Dedifferentiated amniotic fluid mesenchymal stem cell (primary cell): Measurements from ENCODE around the gene ODF2L.
A peak's percentile ranks its signal among the peaks of the same experiment; 100 is the strongest.
"Not testable (repeated sequence)": the region's sequence is repeated elsewhere in the genome, so short reads cannot be mapped to it uniquely, and the experiment has no call there.

Source experiments
- DNase-seq: peaks from one replicate; pipeline ENCODE4 v3.0.0-alpha.2; 2016; ENCODE audit errors: extremely low spot score

Gene ODF2L

DNA sequence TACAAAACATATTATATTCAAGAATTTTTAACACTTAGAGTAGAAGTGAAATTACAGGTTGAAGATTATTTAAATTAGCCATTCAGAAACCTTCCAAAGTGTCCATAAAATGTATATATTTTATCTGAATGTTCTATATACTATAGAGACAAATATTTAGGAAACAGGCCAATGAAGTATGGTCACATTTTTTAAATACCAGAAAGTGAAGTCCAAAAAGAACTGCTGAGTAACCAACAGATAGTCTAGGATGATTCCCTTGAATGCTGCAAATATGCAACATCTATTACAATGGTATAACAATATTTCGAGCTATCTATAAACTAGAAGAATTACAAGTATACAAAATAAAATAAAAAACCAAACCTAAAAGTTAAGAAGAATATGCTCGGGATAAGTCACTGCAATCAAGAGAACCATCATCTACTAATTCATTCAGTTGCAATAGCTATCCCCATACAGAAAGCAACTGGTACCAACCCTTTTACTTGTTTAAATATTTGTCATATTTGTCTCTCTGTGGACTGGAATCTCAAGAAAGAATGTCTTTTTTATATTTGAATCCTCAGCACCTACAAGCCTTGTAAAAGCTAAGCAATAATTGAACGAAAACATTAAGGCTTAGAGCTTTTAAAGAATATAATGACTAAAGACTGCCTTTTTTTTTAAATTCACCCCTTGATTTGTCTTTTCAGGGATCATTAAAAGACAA is 8.1 kb downstream of the ODF2L start:
- DNase-seq, result no peak

DNA sequence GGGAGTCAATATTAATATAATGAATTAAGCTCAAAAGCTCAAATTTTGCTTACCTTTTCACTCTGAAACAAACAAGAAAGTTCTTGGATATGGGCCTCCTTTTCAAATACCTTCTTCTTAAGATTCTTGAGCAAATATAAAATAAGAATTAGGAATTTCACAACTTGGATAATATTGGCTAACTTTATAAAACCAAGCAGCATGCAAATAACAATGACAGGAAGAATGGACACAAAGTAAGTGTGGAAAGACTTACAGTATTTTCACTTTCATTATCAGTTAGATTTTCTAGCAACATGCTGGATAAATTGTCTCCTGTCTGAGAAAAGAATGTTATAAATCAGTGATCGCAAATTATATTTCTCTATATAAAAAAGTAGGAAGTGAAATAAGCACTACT is 13.2 kb downstream of the ODF2L start:
- no peak for DNase-seq

DNA sequence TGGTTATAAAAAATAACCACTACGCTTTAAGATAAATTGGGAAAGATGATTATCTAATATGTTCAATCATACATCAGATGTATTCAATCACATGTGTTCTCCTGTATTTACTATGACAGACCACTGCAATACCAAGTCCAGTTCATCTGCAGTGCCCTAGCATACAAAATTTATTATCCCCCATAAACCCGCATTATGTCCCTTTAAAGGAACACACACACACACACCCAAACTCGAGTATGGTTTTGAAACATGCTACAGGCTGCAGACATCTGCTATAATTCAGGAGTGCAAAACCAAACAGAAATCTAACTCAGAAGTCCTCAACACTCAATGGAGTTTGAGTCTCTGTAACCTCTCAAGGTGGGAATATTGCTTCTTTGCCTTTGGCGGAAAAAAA is 14.9 kb downstream of the ODF2L start:
- DNase-seq, result no peak

DNA sequence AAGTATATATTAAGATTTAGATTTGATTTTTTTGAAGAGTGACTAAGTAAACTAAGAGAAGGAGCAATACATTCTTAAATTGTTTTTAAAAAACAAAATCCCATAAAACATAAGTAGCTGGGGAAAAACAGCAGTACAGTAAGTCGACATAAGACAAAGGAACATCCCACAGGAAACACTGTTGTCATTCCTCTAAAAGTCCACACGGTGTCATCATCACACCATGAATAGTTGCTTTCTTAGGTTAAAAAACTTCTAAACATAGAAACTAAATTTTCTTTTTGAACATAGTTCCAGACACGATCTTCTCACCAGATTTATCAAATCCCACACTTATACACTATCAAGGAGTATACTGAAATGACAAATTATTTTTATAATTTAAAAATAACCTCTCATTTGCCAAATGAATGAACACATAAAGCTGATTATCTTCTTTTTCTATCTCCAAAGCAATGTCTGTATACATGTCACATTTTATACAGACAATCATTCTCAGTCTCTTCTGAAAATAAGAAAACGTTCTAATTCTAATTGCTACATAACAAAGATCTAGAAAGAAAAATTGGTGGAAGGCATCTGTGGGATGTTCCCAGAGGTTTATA is 15.8 kb downstream of the ODF2L start:
- DNase-seq, result peak; percentile 63

DNA sequence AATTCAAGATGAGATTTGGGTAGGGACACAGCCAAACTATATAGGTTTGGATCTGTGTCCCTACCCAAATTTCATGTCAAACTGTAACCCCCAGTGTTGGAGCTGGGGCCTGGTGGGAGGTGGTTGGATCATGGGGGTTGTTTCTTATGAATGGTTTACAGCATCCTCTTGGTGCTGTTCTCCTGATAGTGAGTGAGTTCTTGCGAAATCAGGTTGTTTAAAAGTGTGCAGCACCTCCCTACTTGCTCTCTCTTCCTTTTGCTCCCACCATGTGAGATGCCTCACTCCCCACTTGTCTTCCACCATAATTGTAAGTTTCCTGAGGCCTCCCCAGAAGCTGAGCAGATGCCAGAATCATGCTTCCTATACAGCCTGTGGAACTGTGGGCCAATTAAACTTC is 17.3 kb downstream of the ODF2L start:
- DNase-seq, result no peak

DNA sequence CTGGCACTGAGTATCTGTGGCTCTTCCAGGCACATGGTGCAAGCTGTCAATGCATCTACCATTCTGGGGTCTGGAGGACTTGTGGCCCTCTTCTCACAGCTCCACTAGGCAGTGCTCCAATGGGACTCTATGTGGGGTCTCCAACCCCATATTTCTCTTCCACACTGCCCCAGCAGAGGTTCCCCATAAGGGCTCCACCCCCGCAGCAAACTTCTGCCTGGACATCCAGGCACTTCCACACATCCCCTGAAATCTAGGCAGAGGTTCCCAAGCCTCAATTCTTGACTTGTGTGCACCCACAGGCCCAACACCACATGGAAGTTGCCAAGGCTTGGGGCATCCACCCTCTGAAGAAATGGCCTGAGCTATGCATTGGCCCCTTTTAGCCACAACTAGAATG is 18.8 kb downstream of the ODF2L start:
- DNase-seq, result no peak

DNA sequence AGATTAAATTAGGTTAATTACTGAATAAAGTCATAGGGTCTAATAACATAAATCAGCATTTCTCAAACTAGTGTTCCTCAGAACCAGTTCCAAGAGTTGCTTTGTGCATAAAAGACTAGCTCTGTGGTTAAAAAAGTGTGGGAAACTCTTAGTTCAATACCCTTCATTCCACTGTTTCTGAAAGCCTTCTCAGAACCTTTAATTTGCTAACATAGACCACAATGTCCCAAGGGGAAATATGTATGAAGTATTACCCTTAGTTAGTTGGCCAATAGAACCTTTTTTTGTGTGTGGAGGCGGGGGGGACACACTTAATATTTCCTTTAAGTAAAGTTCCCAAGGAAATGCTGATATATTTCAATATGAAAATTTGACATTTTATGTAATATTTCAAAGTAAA is 20.4 kb downstream of the ODF2L start:
- DNase-seq, result no peak

DNA sequence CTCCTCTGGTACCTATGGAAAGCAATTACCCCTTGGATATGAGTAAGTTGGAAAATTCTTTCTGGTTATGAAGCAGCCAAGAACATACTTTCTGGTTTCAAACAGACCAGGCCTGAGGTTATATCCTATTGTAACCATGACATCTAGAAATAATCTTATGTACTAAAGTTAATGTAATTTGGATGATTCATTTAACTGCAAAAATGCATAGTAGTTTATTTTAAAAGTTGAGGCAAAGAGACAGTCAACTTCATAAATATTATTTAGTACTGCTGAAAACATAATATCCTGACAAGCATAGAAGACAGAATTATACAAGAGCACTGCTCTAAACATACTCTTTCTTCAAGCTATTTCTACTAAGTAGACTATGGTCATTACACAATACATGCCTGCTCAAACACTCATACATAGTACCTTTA is 25.5 kb downstream of the ODF2L start:
- peak; percentile 52 for DNase-seq

DNA sequence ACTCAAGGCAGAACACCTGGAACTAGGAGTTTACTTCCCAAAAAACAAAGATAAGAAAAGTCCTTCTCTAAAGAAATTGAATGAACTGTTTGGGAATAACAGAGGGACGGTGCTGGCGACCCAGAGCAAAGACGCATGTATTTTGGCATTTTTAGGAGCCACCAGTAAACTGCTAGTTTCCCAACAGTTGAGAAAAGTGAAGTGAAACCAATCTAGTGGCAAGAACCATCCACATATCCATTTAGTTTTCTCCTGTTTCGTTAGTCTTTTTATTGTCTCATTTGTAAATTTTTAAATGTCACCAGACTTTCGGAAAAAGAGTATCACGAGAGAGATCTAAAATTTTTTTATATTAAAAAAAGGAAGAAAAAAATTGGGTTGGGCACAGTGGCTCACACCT is 30.2 kb downstream of the ODF2L start:
- DNase-seq, result no peak

DNA sequence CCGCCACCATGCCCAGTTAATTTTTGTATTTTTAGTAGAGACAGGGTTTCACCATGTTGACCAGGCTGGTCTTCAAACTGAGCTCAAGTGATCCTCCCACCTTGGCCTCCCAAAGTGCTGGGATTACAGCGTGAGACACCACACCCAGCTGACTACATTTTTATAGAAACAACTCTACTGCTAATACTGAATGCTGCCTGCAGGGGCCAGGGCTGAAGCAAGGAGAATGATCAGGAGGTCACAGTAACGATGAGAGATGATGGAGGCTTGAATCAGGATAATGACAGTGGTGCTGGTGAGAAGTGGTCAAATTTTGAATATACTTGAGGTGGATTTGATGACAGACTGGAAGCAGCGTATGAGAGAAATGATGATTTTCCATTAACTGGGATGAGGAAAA is 33.3 kb downstream of the ODF2L start:
- DNase-seq, result no peak

DNA sequence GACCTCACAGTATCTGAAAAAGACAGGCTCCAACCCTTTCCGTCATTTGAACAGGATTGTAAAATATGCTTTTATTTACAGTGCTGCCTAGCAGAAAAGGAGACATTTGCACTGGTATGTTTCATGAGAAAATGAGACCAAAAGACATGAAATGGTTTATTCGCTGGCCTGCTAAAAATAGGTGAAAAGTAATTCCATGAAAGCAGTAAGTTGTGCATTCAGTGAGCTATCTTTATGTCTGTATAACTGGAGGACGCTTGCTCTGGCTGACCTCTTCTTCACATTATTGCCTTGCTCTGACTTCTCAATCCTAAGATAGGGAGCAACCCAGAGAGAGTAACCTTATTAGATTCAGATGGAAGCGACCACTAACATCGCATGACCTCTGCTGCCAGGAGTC is 38.3 kb downstream of the ODF2L start:
- no peak for DNase-seq

DNA sequence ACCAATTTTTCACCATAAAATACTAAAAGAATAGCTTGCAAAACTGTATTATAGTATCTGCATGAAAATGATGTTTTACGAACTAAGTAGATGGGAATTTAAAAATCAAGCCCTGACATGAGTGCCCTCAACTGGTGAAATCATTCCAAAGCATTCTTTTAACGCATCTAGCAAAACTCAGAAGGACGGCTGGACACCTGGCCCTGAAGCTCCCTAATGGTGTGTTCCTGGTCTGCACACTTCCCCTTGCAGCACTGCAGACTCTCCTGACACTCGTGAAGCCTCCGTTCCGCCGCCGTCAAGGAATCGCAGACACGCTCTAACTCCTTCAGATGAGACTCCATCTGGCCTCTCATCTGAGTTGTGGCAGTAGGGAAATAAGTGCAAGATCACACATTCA is 39.9 kb downstream of the ODF2L start:
- no peak for DNase-seq

DNA sequence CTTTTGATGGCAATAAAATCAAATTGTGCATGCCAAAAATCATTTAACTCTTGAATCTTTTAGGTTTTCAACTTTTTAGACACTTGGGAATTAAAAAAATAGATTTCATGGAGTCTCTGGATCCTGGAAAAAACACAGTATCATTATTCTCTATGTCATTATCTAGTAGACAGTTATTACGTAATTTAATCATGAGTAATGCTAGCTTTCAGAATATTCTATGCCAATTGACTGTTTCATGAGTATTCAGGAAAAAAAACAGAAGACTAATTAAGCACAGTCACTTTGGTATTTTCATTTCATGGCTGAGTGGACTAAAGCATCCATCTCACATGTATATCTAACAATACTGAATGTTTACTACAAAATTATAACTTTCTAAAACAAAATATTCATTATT is 44.0 kb downstream of the ODF2L start:
- no peak for DNase-seq

DNA sequence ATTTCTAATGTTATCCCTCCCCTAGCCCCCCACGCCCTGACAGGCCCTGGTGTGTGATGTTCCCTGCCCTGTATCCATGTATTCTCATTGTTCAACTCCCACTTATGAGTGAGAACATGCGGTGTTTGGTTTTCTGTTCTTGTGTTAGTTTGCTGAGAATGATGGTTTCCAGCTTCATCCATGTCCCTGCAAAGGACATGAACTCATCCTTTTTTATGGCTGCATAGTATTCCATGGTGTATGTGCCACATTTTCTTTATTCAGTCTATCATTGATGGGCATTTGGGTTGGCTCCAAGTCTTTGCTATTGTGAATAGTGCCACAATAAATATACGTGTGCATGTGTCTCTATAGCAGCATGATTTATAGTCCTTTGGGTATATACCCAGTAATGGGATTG is 45.9 kb downstream of the ODF2L start:
- DNase-seq, result not testable (repeated sequence)

DNA sequence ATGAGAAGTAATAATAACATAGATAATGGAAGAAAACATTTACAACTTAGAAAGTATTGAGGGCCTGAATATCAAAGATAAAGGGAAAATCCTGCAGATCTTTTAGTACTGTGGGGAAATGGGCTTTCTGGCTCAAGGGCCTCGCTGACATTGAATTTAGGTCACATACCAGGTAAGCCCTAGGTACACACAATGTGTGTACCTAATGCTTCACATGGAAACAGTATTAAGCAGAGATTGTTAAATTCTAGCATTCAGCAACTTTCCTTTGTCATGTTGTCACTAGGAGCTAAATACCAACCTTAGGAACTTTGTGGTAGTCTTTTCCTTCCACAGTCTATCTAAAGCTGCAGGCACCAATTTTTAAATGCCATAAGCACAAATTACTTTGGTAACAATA is 49.7 kb downstream of the ODF2L start:
- DNase-seq, result no peak

DNA sequence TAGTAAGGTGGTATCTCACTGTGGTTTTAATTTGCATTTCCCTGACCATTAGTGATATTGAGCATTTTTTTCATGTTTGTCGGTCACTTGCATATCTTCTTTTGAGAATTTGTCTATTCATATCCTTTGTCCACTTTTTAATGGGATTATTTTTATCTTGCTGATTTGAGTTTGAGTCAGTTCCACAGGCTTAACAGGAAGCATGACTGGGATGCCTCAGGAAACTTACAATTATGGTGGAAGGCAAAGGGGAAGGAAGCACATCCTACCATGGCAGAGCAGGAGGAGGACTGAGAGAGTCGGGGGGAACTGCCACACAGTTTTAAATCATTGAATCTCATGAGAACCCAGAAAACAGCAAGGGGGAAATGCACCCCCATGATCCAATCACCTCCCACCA is 51.1 kb downstream of the ODF2L start:
- no peak for DNase-seq

DNA sequence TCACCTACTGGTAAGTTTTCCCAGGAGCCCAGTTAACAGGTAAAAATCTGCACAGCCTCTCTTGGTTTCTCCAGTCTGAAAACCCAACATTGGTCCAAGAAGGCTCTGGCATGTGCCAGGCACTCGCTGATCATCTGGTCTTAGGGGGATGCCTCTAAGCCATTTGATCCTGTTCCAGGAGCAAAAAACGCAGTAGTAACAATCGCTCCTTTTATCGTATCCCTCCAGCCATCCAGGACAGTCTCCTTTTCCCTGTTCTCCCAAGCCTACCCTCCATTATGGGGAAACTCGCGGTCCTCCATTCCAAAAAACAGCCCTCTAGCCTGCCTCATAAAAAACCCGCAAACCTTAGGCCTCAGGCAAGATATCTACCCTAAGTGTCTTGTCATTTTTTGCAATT is 56.2 kb downstream of the ODF2L start:
- no peak for DNase-seq

DNA sequence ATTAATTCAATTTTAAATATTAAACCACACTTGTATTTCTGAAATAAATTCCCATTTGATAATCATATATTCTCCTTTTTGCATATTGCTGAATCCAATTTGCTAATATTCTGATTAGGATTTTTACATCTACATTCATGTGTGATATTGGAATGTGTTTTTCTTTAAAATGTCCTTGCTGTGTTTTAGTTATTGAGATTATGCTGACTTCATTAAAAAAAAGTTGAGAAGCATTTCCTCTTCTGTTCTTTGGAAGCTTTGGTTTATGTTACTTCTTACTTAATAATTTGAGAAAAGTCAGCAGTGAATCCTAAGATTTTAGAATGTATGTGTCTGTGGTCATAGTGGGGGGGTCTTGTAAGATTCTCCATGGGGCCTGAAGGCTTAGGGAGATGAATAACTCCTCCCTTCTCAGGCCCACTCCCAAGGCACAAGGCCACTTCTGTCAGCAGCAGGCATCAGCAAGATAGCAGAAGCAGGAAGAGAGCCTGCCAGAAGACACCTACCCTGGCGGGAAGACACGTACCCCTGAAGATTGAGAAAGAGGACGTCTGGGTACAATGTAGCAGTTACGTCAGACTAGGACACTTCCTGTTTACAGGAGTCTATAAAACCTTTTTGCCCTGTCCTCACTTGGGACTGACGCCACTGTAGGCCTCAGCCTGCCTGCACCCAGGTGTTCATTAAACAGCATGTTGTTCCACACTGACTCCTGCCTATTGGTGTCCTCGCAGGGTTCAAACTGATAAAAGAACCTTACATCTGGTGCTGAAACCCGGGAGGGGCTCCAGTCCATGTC is 56.9 kb downstream of the ODF2L start:
- no peak for DNase-seq

DNA sequence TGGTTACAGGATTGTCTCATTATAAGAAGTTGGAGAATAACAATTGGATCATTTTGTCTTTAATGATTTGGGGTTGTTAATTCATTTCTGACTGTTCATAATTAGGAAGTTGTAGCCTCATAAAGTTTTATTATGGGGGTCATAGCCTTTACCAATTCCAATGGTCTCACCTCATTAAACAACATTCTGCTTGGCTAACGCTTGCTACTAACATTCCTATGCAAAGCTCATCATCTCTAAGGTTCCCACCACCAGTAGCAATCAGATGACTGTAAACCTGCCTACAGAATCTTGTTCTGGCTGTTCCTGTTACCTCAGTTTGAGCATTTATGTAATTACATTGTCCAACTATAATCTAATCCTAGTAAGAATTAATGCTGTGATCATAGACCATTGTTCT is 60.2 kb downstream of the ODF2L start:
- no peak for DNase-seq

DNA sequence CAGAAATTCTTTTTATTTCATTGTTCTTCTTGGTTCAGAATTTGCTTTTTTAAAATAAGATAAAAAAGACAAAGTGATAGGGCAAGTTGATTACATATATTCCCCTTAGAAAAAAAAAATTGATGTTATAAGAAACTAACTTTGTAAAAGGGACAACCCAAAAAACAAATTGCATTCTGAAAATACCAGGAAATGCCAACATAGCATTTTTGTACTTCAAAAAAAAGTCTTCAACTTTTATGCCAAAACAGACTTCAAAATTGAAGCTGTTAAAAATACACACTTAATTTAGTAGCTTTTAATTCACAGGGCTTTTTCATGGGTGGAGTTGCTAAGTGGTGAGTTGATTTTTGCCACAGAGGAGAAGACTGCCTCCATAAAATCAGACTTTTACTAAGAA is 70.9 kb downstream of the ODF2L start:
- DNase-seq, result no peak

DNA sequence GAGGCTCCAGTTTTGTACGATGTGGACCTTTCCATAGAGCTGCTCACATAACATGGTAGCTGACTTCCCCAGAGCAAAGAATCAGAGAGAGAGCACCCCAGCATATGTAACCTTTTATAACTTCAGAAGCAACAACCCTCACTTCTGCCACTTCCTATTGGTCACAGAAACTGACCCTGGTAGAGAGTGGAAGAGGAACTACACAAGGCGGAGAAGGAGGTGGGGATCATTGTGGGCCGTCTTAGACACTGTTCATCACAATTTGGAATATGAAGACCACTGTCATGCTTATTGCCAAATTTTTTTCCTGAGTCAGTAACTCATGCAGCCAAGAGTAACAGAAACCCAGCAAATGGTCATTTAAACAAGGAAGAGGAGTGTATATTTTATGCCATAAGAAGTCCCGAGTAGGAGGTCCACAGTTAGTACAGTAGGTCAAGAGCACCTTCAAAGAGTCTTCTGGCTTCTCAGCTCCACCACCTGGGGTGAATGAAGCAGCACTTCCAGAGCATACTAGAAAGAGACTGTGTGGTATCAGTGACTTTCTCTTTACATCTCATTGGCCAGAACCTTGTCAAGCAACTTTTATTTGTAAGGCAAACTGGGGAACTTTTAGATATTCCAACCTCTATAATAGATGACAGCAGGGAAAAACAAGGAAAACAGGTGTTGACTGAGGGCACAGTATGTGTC is 71.8 kb downstream of the ODF2L start:
- no peak for DNase-seq

DNA sequence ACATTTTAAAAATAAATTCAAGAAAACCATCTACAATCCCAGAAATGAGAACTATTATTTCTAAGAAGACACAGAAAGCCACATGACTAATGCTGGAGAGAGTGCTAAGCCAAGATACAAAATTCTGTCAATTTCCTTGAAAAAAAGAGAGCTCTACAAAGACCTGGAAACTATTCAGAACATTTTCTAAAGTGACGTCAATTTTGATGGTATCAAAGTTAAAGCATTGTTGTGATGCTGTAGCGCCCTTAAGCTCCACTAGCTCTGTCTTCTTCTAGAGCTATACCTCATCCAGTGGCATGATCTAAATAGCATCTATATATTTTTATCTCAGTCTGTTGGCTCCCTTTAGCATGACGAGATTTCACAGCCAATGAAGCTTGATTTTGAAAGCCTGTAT is 73.9 kb downstream of the ODF2L start:
- no peak for DNase-seq

DNA sequence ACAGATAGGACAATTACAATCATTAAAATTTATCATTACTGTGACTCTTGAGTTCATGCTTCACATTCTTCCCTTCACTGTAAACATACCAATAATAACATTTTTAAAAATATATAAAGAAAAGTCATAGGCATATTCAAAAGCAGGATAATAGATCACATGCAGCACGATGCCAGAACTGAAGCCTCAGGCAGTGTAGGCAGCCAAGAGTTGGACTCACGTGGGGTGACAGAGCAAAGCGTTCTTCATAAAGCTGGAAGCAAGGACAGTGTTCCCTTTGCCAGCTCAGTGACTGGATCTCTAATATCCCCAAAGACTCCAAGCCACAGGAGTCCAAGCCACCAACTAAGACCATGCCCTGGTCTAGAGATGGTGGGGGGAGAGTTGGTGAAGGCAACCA is 77.7 kb downstream of the ODF2L start:
- DNase-seq, result no peak
